Measurements from ENCODE around the gene DNAI4.

The DNAI4 gene

GRCh38 chr1:66770694-66771093, 154.0 kb downstream of the DNAI4 start:
- no peak overlapping the region for H3K4me3 ChIP-seq (ENCODE audit: control insufficient read depth, low read depth, low read length)
- no peak for DNase-seq (ENCODE audit: low read depth)
- TF ChIP-seq CTCF (conservative IDR thresholded peaks at IDR 0.05; ENCODE audit: control insufficient read depth, insufficient read depth, low read depth, low read length): no peak

GRCh38 chr1:66770240-66770639, 154.4 kb downstream of the DNAI4 start:
- H3K4me3 ChIP-seq (ENCODE audit: control insufficient read depth, low read depth, low read length): no peak overlapping the region
- DNase-seq (ENCODE audit: low read depth): no peak
- TF ChIP-seq CTCF (conservative IDR thresholded peaks at IDR 0.05; ENCODE audit: control insufficient read depth, insufficient read depth, low read depth, low read length): no peak

- TF ChIP-seq CTCF (conservative IDR thresholded peaks at IDR 0.05; ENCODE audit: control insufficient read depth, insufficient read depth, low read depth, low read length): no peak
- H3K4me3 ChIP-seq (ENCODE audit: control insufficient read depth, low read depth, low read length): no peak overlapping the region
- no peak for DNase-seq (ENCODE audit: low read depth)
Measured at GRCh38 chr1:66769512-66770229, 155.0 kb downstream of the DNAI4 start.

GRCh38 chr1:66768965-66769364, 155.7 kb downstream of the DNAI4 start:
- no peak overlapping the region for H3K4me3 ChIP-seq (ENCODE audit: control insufficient read depth, low read depth, low read length)
- no peak for TF ChIP-seq CTCF (conservative IDR thresholded peaks at IDR 0.05; ENCODE audit: control insufficient read depth, insufficient read depth, low read depth, low read length)
- DNase-seq (ENCODE audit: low read depth): no peak

- H3K4me3 ChIP-seq (ENCODE audit: control insufficient read depth, low read depth, low read length): no peak overlapping the region
- TF ChIP-seq CTCF (conservative IDR thresholded peaks at IDR 0.05; ENCODE audit: control insufficient read depth, insufficient read depth, low read depth, low read length): no peak
- no peak for DNase-seq (ENCODE audit: low read depth)
Measured at GRCh38 chr1:66767626-66768025, 157.0 kb downstream of the DNAI4 start.

- TF ChIP-seq CTCF (conservative IDR thresholded peaks at IDR 0.05; ENCODE audit: control insufficient read depth, insufficient read depth, low read depth, low read length): peak; percentile 74
- peak; percentile 66 for DNase-seq (ENCODE audit: low read depth)
- no peak overlapping the region for H3K4me3 ChIP-seq (ENCODE audit: control insufficient read depth, low read depth, low read length)
Measured at GRCh38 chr1:66764994-66765578, 159.6 kb downstream of the DNAI4 start.

Data from fibroblast of mammary gland (primary cell).